Measurements from ENCODE around the gene RAI14. TPM values are rescaled to one million over a fixed set of nuclear protein-coding genes. Genes with fewer than 3 reads are reported as not detected.
A peak's percentile ranks its signal among the peaks of the same experiment; 100 is the strongest.

RAI14 gene
- total RNA-seq, 4 donors from 2014 or later, result 45.8 to 143 (median 80.5) TPM

GRCh38 chr5:34703767-34704713, 47.9 kb downstream of the RAI14 start:
- H3K36me3 ChIP-seq, result no peaks in the 10 kb centered on the region
- 75 to 81% methylated on average over 8 to 10 of the region's 10 CpGs for WGBS, 2 donors (ENCODE audit: low coverage in 1 of 2)
- H3K27me3 ChIP-seq, result no peaks in the 10 kb centered on the region
- peaks cover 0 to 40% (median 0%) of the 10 kb centered on the region in 3 donors for H3K4me1 ChIP-seq
- H3K27ac ChIP-seq, result peak overlapping the region in 1 of 4 donors; percentile 33
- no peaks in the 10 kb centered on the region for H3K9me3 ChIP-seq
- H3K4me3 ChIP-seq, result no peak overlapping the region
- TF ChIP-seq CTCF (IDR thresholded peaks at IDR 0.05), result no peak
- TF ChIP-seq EP300 (IDR thresholded peaks at IDR 0.05), result no peak
- TF ChIP-seq POLR2A (IDR thresholded peaks at IDR 0.05), result no peak
- no peak for TF ChIP-seq POLR2AphosphoS5 (IDR thresholded peaks at IDR 0.05)
- ATAC-seq, result no peak

- Histone ChIP-seq H3K27ac (peak overlapping the region in 2 of 4 donors; percentile 3 to 20), H3K4me1 (peaks cover 0 to 56% (median 5%) of the 10 kb centered on the region in 3 donors), H3K4me3 (no peak overlapping the region), H3K36me3 (no peaks in the 10 kb centered on the region), H3K9me3 (no peaks in the 10 kb centered on the region), H3K27me3 (no peaks in the 10 kb centered on the region)
- TF ChIP-seq EP300 (IDR thresholded peaks at IDR 0.05), result no peak
- TF ChIP-seq CTCF (IDR thresholded peaks at IDR 0.05), result no peak
- TF ChIP-seq POLR2A (IDR thresholded peaks at IDR 0.05), result no peak
- no peak for TF ChIP-seq POLR2AphosphoS5 (IDR thresholded peaks at IDR 0.05)
- WGBS, 2 donors (ENCODE audit: low coverage in 1 of 2), result 20 to 25% methylated on average over 1 of the region's 1 CpG
- ATAC-seq, result no peak
These were observed 50.0 kb downstream of the RAI14 start for GRCh38 chr5:34706084-34706483.

GRCh38 chr5:34707451-34708107, 51.5 kb downstream of the RAI14 start:
- H3K27ac ChIP-seq, result peak overlapping the region in 1 of 4 donors; percentile 80
- TF ChIP-seq EP300 (IDR thresholded peaks at IDR 0.05) (no peak), POLR2AphosphoS5 (IDR thresholded peaks at IDR 0.05) (no peak), CTCF (IDR thresholded peaks at IDR 0.05) (no peak), POLR2A (IDR thresholded peaks at IDR 0.05) (no peak)
- 45 to 72% methylated on average over 5 of the region's 5 CpGs for WGBS, 2 donors (ENCODE audit: low coverage in 1 of 2)

GRCh38 chr5:34708777-34709176, 52.6 kb downstream of the RAI14 start:
- Histone ChIP-seq H3K4me1 (peaks cover 0 to 48% (median 5%) of the 10 kb centered on the region in 3 donors), H3K27ac (peak overlapping the region in 3 of 4 donors; percentile 10 to 80 (median 65)), H3K9me3 (no peaks in the 10 kb centered on the region), H3K4me3 (no peak overlapping the region), H3K36me3 (no peaks in the 10 kb centered on the region), H3K27me3 (no peaks in the 10 kb centered on the region)
- WGBS, 2 donors (ENCODE audit: low coverage in 1 of 2), result 93 to 100% methylated on average over 2 of the region's 2 CpGs
- TF ChIP-seq CTCF (IDR thresholded peaks at IDR 0.05), result no peak
- no peak for TF ChIP-seq EP300 (IDR thresholded peaks at IDR 0.05)
- TF ChIP-seq POLR2A (IDR thresholded peaks at IDR 0.05), result no peak
- TF ChIP-seq POLR2AphosphoS5 (IDR thresholded peaks at IDR 0.05), result no peak
- no peak for ATAC-seq

More at GRCh38 chr5:34707451-34708107, 51.5 kb downstream of the RAI14 start:
- Histone ChIP-seq H3K4me3 (no peak overlapping the region), H3K36me3 (no peaks in the 10 kb centered on the region), H3K27me3 (no peaks in the 10 kb centered on the region), H3K4me1 (peaks cover 0 to 56% (median 5%) of the 10 kb centered on the region in 3 donors), H3K9me3 (no peaks in the 10 kb centered on the region)
- no peak for ATAC-seq
